ENCODE results near the gene CCDC61.

- TF ChIP-seq POLR2A (IDR thresholded peaks at IDR 0.05; ENCODE audit: low read length) (no peak), GATA1 (IDR thresholded peaks at IDR 0.05; ENCODE audit: low read depth, low read length) (no peak)
Observed at GRCh38 chr19:45973553-45974338, 21.5 kb upstream of the CCDC61 start, which contains the start of gene NOVA2.
